H1 (cell line): ENCODE results near the gene OGFOD3. TPM values are rescaled to one million over a fixed set of nuclear protein-coding genes. Genes with fewer than 3 reads are reported as not detected.

ENCODE experiments used
- CTCF ChIA-PET: fragments of 300-600 bp; sonication (Branson Sonifier 250); formaldehyde crosslinking; loops from one replicate; lab custom pipeline; 2021; ENCODE audit not compliant: partially characterized antibody; lab: Charles Lee
- POLR2A ChIA-PET: fragments of 300-600 bp; sonication (Branson Sonifier 250); formaldehyde crosslinking; loops from one replicate; lab custom pipeline; 2021; ENCODE audit warnings: inconsistent platforms; ENCODE audit not compliant: partially characterized antibody; lab: Charles Lee
- DNase-seq, 2 experiments: peaks; one replicate each; pipeline versions ENCODE4 v3.0.0 to v3.0.0-alpha.2; 2010 to 2022; ENCODE audit warnings: low spot score in 2 of 2, low read depth in 1 of 2, mixed read lengths in 1 of 2
- FAIRE-seq: peaks from 2 replicates; lab custom pipeline; 2011; peaks lifted over from hg19 to GRCh38; lab: Jason Lieb, UNC
- H2AFZ ChIP-seq: 2 replicates; pipeline ENCODE4 v1.8.1; 2012; ENCODE audit warnings: low read length, inconsistent platforms
- H2AK5ac ChIP-seq: 2 replicates; pipeline ENCODE4 v1.6.1; 2013; ENCODE audit warnings: low read depth, low read length
- H2BK120ac ChIP-seq: replicated peaks from 2 replicates; pipeline ENCODE3; 2013; ENCODE audit warnings: low read depth, low read length, inconsistent platforms
- H2BK12ac ChIP-seq: 2 replicates; pipeline ENCODE4 v1.6.1; 2013; ENCODE audit warnings: low read depth, low read length
- H2BK15ac ChIP-seq: 2 replicates; pipeline ENCODE4 v1.6.1; 2013; ENCODE audit warnings: low read length
- H2BK20ac ChIP-seq: 2 replicates; pipeline ENCODE4 v1.6.1; 2013; ENCODE audit warnings: low read length
- H2BK5ac ChIP-seq: 2 replicates; pipeline ENCODE4 v1.6.1; 2013; ENCODE audit warnings: low read depth, low read length
- H3K14ac ChIP-seq: 2 replicates; pipeline ENCODE4 v1.6.1; 2013; ENCODE audit warnings: inconsistent platforms; ENCODE audit not compliant: insufficient read length
- H3K18ac ChIP-seq: 2 replicates; pipeline ENCODE4 v1.6.1; 2013; ENCODE audit warnings: low read length; ENCODE audit errors: extremely low read depth
- H3K23ac ChIP-seq: 2 replicates; pipeline ENCODE4 v1.6.1; 2013; ENCODE audit warnings: inconsistent platforms; ENCODE audit not compliant: insufficient read length
- H3K23me2 ChIP-seq: 2 replicates; pipeline ENCODE4 v1.6.1; 2013; ENCODE audit warnings: low read depth, low read length
- H3K27ac ChIP-seq: 2 replicates; pipeline ENCODE4 v1.6.1; 2011; ENCODE audit warnings: low read depth, low read length, inconsistent platforms
- H3K27me3 ChIP-seq, 4 experiments: replicated peaks in 1 of 4; 1 replicate in 1 of 4; 2 replicates in 3 of 4; pipeline versions ENCODE4 v1.6.1 to v1.8.1; 2011 to 2013; ENCODE audit warnings: low read length in 3 of 4, mild to moderate bottlenecking in 3 of 4, inconsistent platforms in 2 of 4, mixed read lengths in 2 of 4, moderate library complexity in 1 of 4; ENCODE audit not compliant: control insufficient read depth in 3 of 4, insufficient read depth in 3 of 4; ENCODE audit errors: extremely low read depth in 1 of 4
- H3K36me3 ChIP-seq, 4 experiments: 2 replicates each; pipeline versions ENCODE4 v1.6.1 to v1.8.1; 2011 to 2013; ENCODE audit warnings: mild to moderate bottlenecking in 4 of 4, low read length in 3 of 4, moderate library complexity in 2 of 4, control low read depth in 1 of 4, inconsistent platforms in 1 of 4; ENCODE audit not compliant: insufficient read depth in 4 of 4, control insufficient read depth in 2 of 4
- H3K4ac ChIP-seq: replicated peaks from 2 replicates; pipeline ENCODE3; 2013; ENCODE audit warnings: low read length, low read depth, mixed read lengths, inconsistent platforms; ENCODE audit not compliant: insufficient read length
- H3K4me1 ChIP-seq, 4 experiments: replicated peaks in 1 of 4; 1 replicate in 1 of 4; 2 replicates in 3 of 4; pipeline versions ENCODE4 v1.6.1 to v1.8.1; 2011 to 2013; ENCODE audit warnings: low read length in 3 of 4, inconsistent platforms in 2 of 4, mixed read lengths in 1 of 4; ENCODE audit not compliant: insufficient read depth in 4 of 4, control insufficient read depth in 3 of 4
- H3K4me2 ChIP-seq, 2 experiments: 2 replicates each; pipeline versions ENCODE4 v1.6.1 to v1.8.1; 2011 to 2013; ENCODE audit warnings: low read depth in 2 of 2, low read length in 2 of 2, control low read depth in 1 of 2, inconsistent platforms in 1 of 2, mild to moderate bottlenecking in 1 of 2; ENCODE audit not compliant: insufficient read depth in 1 of 2
- H3K4me3 ChIP-seq, 4 experiments: fragments of 200-600, 300-600 bp in 1 of 4; sonication (generic), shearing (Covaris generic), sonication (Bioruptor Twin) in 1 of 4; 2 replicates each; pipeline versions ENCODE4 v1.5.1 to v1.8.1; 2011 to 2016; ENCODE audit warnings: low read length in 4 of 4, low read depth in 3 of 4, control low read depth in 2 of 4, inconsistent platforms in 2 of 4, mild to moderate bottlenecking in 2 of 4, mixed read lengths in 1 of 4, moderate library complexity in 1 of 4; ENCODE audit not compliant: insufficient read depth in 2 of 4; ENCODE audit errors: extremely low read depth in 1 of 4
- H3K56ac ChIP-seq: replicated peaks from 2 replicates; pipeline ENCODE3; 2013; ENCODE audit warnings: low read depth, mild to moderate bottlenecking, mixed read lengths, low read length, inconsistent platforms; ENCODE audit not compliant: insufficient read length
- H3K79me1 ChIP-seq: 2 replicates; pipeline ENCODE4 v1.6.1; 2013; ENCODE audit warnings: low read depth, low read length, control low read depth
- H3K79me2 ChIP-seq, 2 experiments: 2 replicates each; pipeline versions ENCODE4 v1.6.1 to v1.8.1; 2012 to 2013; ENCODE audit warnings: low read length in 2 of 2, mild to moderate bottlenecking in 2 of 2, inconsistent platforms in 1 of 2; ENCODE audit not compliant: insufficient read depth in 2 of 2, control insufficient read depth in 1 of 2
- H3K9ac ChIP-seq, 4 experiments: replicated peaks in 1 of 4; 1 replicate in 1 of 4; 2 replicates in 3 of 4; pipeline versions ENCODE4 v1.6.1 to v1.8.1; 2011 to 2013; ENCODE audit warnings: low read depth in 3 of 4, low read length in 3 of 4, control low read depth in 2 of 4, mild to moderate bottlenecking in 2 of 4, moderate library complexity in 2 of 4, inconsistent platforms in 1 of 4; ENCODE audit errors: extremely low read depth in 1 of 4
- H3K9me3 ChIP-seq, 2 experiments: 2 replicates each; pipeline versions ENCODE4 v1.6.1 to v1.8.1; 2012 to 2013; ENCODE audit warnings: mild to moderate bottlenecking in 2 of 2, moderate library complexity in 2 of 2, control low read depth in 1 of 2, inconsistent platforms in 1 of 2, low read depth in 1 of 2, low read length in 1 of 2, mixed read lengths in 1 of 2; ENCODE audit not compliant: insufficient read depth in 2 of 2
- H4K20me1 ChIP-seq, 2 experiments: replicated peaks in 1 of 2; 2 replicates each; pipeline versions ENCODE3 to v1.8.1; 2011 to 2013; ENCODE audit warnings: inconsistent platforms in 2 of 2, low read length in 2 of 2, mild to moderate bottlenecking in 1 of 2; ENCODE audit not compliant: insufficient read depth in 2 of 2, control insufficient read depth in 1 of 2
- H4K5ac ChIP-seq: 2 replicates; pipeline ENCODE4 v1.6.1; 2013; ENCODE audit warnings: low read length, low read depth, mixed read lengths, inconsistent platforms; ENCODE audit not compliant: insufficient read length
- H4K8ac ChIP-seq: 2 replicates; pipeline ENCODE4 v1.8.0; 2013; ENCODE audit warnings: mild to moderate bottlenecking, moderate library complexity, low read length, inconsistent platforms; ENCODE audit not compliant: insufficient read depth; ENCODE audit errors: extremely low read depth
- H4K91ac ChIP-seq: replicated peaks from 2 replicates; pipeline ENCODE3; 2013; ENCODE audit warnings: low read length, mixed read lengths, inconsistent platforms; ENCODE audit not compliant: insufficient read length
- ATF3 ChIP-seq: IDR thresholded peaks from 2 replicates; pipeline ENCODE4 v1.6.1; 2011; ENCODE audit warnings: low read depth, mild to moderate bottlenecking, low read length; ENCODE audit not compliant: insufficient read depth
- BACH1 ChIP-seq: IDR thresholded peaks from 2 replicates; pipeline ENCODE4 v1.6.1; 2012; ENCODE audit warnings: low read length, improper control_type of control experiment
- CTBP2 ChIP-seq: IDR thresholded peaks from 2 replicates; pipeline ENCODE4 v1.7.0; 2011; ENCODE audit warnings: borderline replicate concordance, mild to moderate bottlenecking, moderate library complexity, mixed read lengths, low read length; ENCODE audit not compliant: insufficient read depth, insufficient read length
- EZH2 ChIP-seq: fragments of 200-600 bp; sonication (generic); IDR thresholded peaks from 2 replicates; pipeline ENCODE4 v1.7.1; 2012; ENCODE audit warnings: low read depth, mild to moderate bottlenecking, moderate library complexity, low read length, inconsistent platforms; ENCODE audit not compliant: severe bottlenecking
- HDAC2 ChIP-seq, 2 experiments: fragments of 300-600 bp in 1 of 2; sonication (generic) in 1 of 2; IDR thresholded peaks; 2 replicates each; pipeline ENCODE4 v1.6.1; 2011 to 2012; ENCODE audit warnings: low read depth in 2 of 2, low read length in 2 of 2, mild to moderate bottlenecking in 2 of 2, moderate library complexity in 2 of 2, borderline replicate concordance in 1 of 2, inconsistent platforms in 1 of 2
- JUN ChIP-seq: IDR thresholded peaks from 2 replicates; pipeline ENCODE4 v1.6.1; 2011; ENCODE audit warnings: low read depth, mild to moderate bottlenecking, improper control_type of control experiment, low read length
- NRF1 ChIP-seq: IDR thresholded peaks from 2 replicates; pipeline ENCODE4 v1.6.1; 2011; ENCODE audit warnings: mild to moderate bottlenecking, low read depth, low read length, improper control_type of control experiment
- POLR2AphosphoS5 ChIP-seq: IDR thresholded peaks from 2 replicates; pipeline ENCODE4 v1.6.1; 2011; ENCODE audit warnings: low read depth, low read length
- SP2 ChIP-seq: IDR thresholded peaks from 2 replicates; pipeline ENCODE4 v1.6.1; 2012; ENCODE audit warnings: mild to moderate bottlenecking, low read length, inconsistent platforms
- TEAD4 ChIP-seq: IDR thresholded peaks from 2 replicates; pipeline ENCODE4 v1.6.1; 2012; ENCODE audit warnings: low read depth, low read length, inconsistent platforms, mixed read lengths
- WGBS, 2 experiments: shearing (Covaris generic) in 1 of 2; methylation state at CpG; one replicate each; pipeline versions ENCODE4 v1.1.6 to v1.1.7; 2013 to 2015; ENCODE audit warnings: low lambda C conversion rate in 2 of 2, mixed read lengths in 2 of 2, inconsistent platforms in 1 of 2, low coverage in 1 of 2, missing lambda C conversion rate in 1 of 2; ENCODE audit not compliant: insufficient replicate concordance in 2 of 2, insufficient coverage in 1 of 2, insufficient read length in 1 of 2; ENCODE audit errors: extremely low coverage in 1 of 2, missing lambda C conversion rate in 1 of 2; 5-methylcytosine and 5-hydroxymethylcytosine counted together
- polyA plus RNA-seq, 7 experiments: library from polyadenylated mRNA; depleted of rRNA in 3 of 7; stranded (reverse) in 5 of 7; unstranded in 2 of 7; fragments of >200 nt in 5 of 7; fragments of 200-250 nt in 2 of 7; gene quantifications; 1 replicate in 5 of 7; 2 replicates in 1 of 7; 4 replicates in 1 of 7; pipeline versions ENCODE4 v1.2.1 to v1.2.3, GENCODE V29; 2011 to 2013; ENCODE audit warnings: missing spikeins in 2 of 7, mixed read lengths in 2 of 7
- total RNA-seq: library from RNA; stranded (reverse); fragmentation: NEBNext Ultra II Directional; extraction: Animal tissue kit (Norgen Biotek cat#: 25700); gene quantifications from 2 replicates; pipeline ENCODE4 v1.2.1, GENCODE V29; 2021

OGFOD3 gene
- total and polyA plus RNA-seq, 2 of the 8 experiments (the other 6 are each of a cell fraction or from before 2014, with no cell fraction given): 21.1 to 21.8 TPM

GRCh38 chr17:82412535-82413520 lies 5.6 kb downstream of the OGFOD3 start:
- no peak overlapping the region for H3K56ac ChIP-seq
- 86% methylated on average over 29 of the region's 29 CpGs; no CpG with 5 or more reads in 1 of the 2 experiments for WGBS, 2 experiments
- no peak overlapping the region for H3K18ac ChIP-seq
- CTCF ChIA-PET: interaction anchor here (0.6 to 1.3 kb wide), 6 partner anchors 10 to 590 kb away, joined by 3 to 5 read pairs (median 3); no protein-coding TSS in a partner anchor
- DNase-seq (no peak), FAIRE-seq (no peak)
- H2BK120ac ChIP-seq: no peak overlapping the region
- no peak overlapping the region for H2BK20ac ChIP-seq
- H3K4ac ChIP-seq: no peak overlapping the region
- H3K4me1 ChIP-seq: peaks cover 0 to 2% (median 0%) of the 10 kb centered on the region in 4 experiments; a peak in 3 of 7 replicates
- H2AFZ ChIP-seq: no peak overlapping the region
- no peak overlapping the region for H4K91ac ChIP-seq
- H2BK5ac ChIP-seq: no peak overlapping the region
- no peaks in the 10 kb centered on the region for H3K79me2 ChIP-seq
- no peaks in the 10 kb centered on the region for H3K9me3 ChIP-seq
- H3K79me1 ChIP-seq: peaks cover 2% of the 10 kb centered on the region; the same call in 1 of the 2 replicates
- no peak overlapping the region for H3K4me3 ChIP-seq
- H4K5ac ChIP-seq: no peak overlapping the region
- H3K23me2 ChIP-seq: peaks cover 3% of the 10 kb centered on the region
- no peak overlapping the region for H3K4me2 ChIP-seq
- POLR2A ChIA-PET: interaction anchor here (0.6 to 1.5 kb wide), 2 partner anchors 22 to 28 kb away, joined by 4 read pairs; no protein-coding TSS in a partner anchor
- H3K27me3 ChIP-seq: no peaks in the 10 kb centered on the region
- no peak overlapping the region for H3K23ac ChIP-seq
- no peak overlapping the region for H4K8ac ChIP-seq
- no peak overlapping the region for H3K14ac ChIP-seq
- peaks cover 6 to 9% of the 10 kb centered on the region in 2 experiments for H4K20me1 ChIP-seq
- H2AK5ac ChIP-seq: no peak overlapping the region
- TF ChIP-seq NRF1 (no peak), ATF3 (no peak), CTBP2 (no peak), SP2 (no peak), BACH1 (no peak), EZH2 (no peak), HDAC2 (IDR thresholded peaks at IDR 0.05; ENCODE audit: borderline replicate concordance in 1 of 2, low read depth in 2 of 2, low read length in 2 of 2) (no peak), TEAD4 (no peak), JUN (no peak), POLR2AphosphoS5 (no peak)
- no peaks in the 10 kb centered on the region for H3K36me3 ChIP-seq
- no peak overlapping the region for H3K9ac ChIP-seq
- H2BK12ac ChIP-seq: no peak overlapping the region
- H3K27ac ChIP-seq: no peak overlapping the region
- H2BK15ac ChIP-seq: no peak overlapping the region
